HepG2 (cell line): Measurements from ENCODE around the gene DENND10. TPM values are rescaled to one million over a fixed set of nuclear protein-coding genes. Genes with fewer than 3 reads are reported as not detected.

Experiments used
- AGO2 ChIP-seq: fragments of 200-400 bp; formaldehyde crosslinking; optimal IDR thresholded peaks from 2 replicates; pipeline ENCODE3; 2017; ENCODE audit warnings: mild to moderate bottlenecking, low read depth, low read length, moderate library complexity
- HDAC2 ChIP-seq: sonication (generic); formaldehyde crosslinking; IDR thresholded peaks from 2 replicates; pipeline ENCODE4 v1.4.0; 2020; ENCODE audit warnings: missing genetic modification reagents
- IRF2 ChIP-seq: IDR thresholded peaks from 2 replicates; pipeline ENCODE4 v1.6.1; 2018; ENCODE audit warnings: missing genetic modification reagents, missing compliant biosample characterization
- MED1 ChIP-seq: sonication (generic); formaldehyde crosslinking; IDR thresholded peaks from 2 replicates; pipeline ENCODE4 v1.4.0; 2020; ENCODE audit warnings: missing genetic modification reagents
- NCOA1 ChIP-seq: sonication (generic); formaldehyde crosslinking; IDR thresholded peaks from 2 replicates; pipeline ENCODE4 v1.9.0; 2021; ENCODE audit warnings: missing genetic modification reagents
- NR2F2 ChIP-seq: IDR thresholded peaks from 2 replicates; pipeline ENCODE4 v1.6.1; 2012; ENCODE audit warnings: low read depth, inconsistent platforms, borderline replicate concordance
- POLR2G ChIP-seq: fragments of 200-400 bp; formaldehyde crosslinking; IDR thresholded peaks from 2 replicates; pipeline ENCODE4 v1.6.1; 2018; ENCODE audit warnings: mild to moderate bottlenecking, low read depth, low read length, moderate library complexity
- RARA ChIP-seq: IDR thresholded peaks from 2 replicates; pipeline ENCODE4 v1.6.1; 2016; ENCODE audit warnings: missing genetic modification reagents, missing compliant biosample characterization
- SKI ChIP-seq: fragments of 450-650 bp; IDR thresholded peaks from one replicate; pipeline ENCODE4 v1.6.1; 2018; ENCODE audit warnings: mild to moderate bottlenecking; ENCODE audit not compliant: partially characterized antibody
- SPEN ChIP-seq: sonication (generic); formaldehyde crosslinking; IDR thresholded peaks from 2 replicates; pipeline ENCODE4 v1.5.1; 2020; ENCODE audit warnings: low read depth, mild to moderate bottlenecking, missing genetic modification reagents
- TARDBP ChIP-seq: sonication (generic); formaldehyde crosslinking; IDR thresholded peaks from 2 replicates; pipeline ENCODE4 v1.8.0; 2022; ENCODE audit warnings: mild to moderate bottlenecking, missing genetic modification reagents
- U2AF2 ChIP-seq: fragments of 200-400 bp; formaldehyde crosslinking; IDR thresholded peaks from 2 replicates; pipeline ENCODE4 v1.6.1; 2017; ENCODE audit warnings: low read depth, mild to moderate bottlenecking, low read length
- YEATS2 ChIP-seq: sonication (generic); formaldehyde crosslinking; IDR thresholded peaks from 2 replicates; pipeline ENCODE4 v1.4.0; 2020; ENCODE audit warnings: missing genetic modification reagents, borderline replicate concordance
- ZFAT ChIP-seq: sonication (generic); formaldehyde crosslinking; conservative IDR thresholded peaks from 2 replicates; pipeline ENCODE4 v1.8.1; 2023; ENCODE audit warnings: missing genetic modification reagents, inconsistent platforms
- ZNF136 ChIP-seq: sonication (generic); formaldehyde crosslinking; IDR thresholded peaks from 2 replicates; pipeline ENCODE4 v1.8.1; 2022; ENCODE audit warnings: low read depth, mild to moderate bottlenecking, moderate library complexity, missing genetic modification reagents
- ZNF691 ChIP-seq: sonication (generic); formaldehyde crosslinking; IDR thresholded peaks from 2 replicates; pipeline ENCODE4 v1.4.0; 2020; ENCODE audit warnings: missing genetic modification reagents, low read depth, mild to moderate bottlenecking, borderline replicate concordance
- ZNF781 ChIP-seq: sonication (generic); formaldehyde crosslinking; IDR thresholded peaks from 2 replicates; pipeline ENCODE4 v1.5.1; 2020; ENCODE audit warnings: borderline replicate concordance, mild to moderate bottlenecking, missing genetic modification reagents; ENCODE audit errors: not compliant biosample characterization
- ZNF839 ChIP-seq: sonication (generic); formaldehyde crosslinking; IDR thresholded peaks from 2 replicates; pipeline ENCODE4 v1.4.0; 2020; ENCODE audit warnings: missing genetic modification reagents, mild to moderate bottlenecking, borderline replicate concordance
- polyA plus RNA-seq, 8 experiments: library from polyadenylated mRNA; depleted of rRNA in 3 of 8; stranded (reverse) in 7 of 8; unstranded in 1 of 8; fragments of >200 nt; fragmentation: Illumina TruSeq in 4 of 8; extraction: Trizol in 4 of 8; gene quantifications; 2 replicates each; pipeline versions ENCODE4 v1.2.1 to v1.2.3, GENCODE V29; 2011 to 2016; ENCODE audit warnings: low read depth in 4 of 8, missing spikeins in 1 of 8, mixed read lengths in 1 of 8; ENCODE audit not compliant: insufficient read depth in 1 of 8
- total RNA-seq, 5 experiments: library from RNA; depleted of rRNA; stranded (reverse); fragments of >200 nt; fragmentation: Illumina TruSeq; extraction: Trizol; gene quantifications; 2 replicates each; pipeline ENCODE4 v1.2.3, GENCODE V29; 2016; ENCODE audit warnings: low read depth in 1 of 5
- TF ChIP-seq, protein P1 (sequence below): sonication (generic); formaldehyde crosslinking; IDR thresholded peaks from 2 replicates; pipeline ENCODE4 v1.8.0; 2022; ENCODE audit warnings: missing genetic modification reagents, mild to moderate bottlenecking, moderate library complexity, borderline replicate concordance
- TF ChIP-seq, protein P2 (sequence below): fragments of 450-650 bp; IDR thresholded peaks from 2 replicates; pipeline ENCODE4 v1.6.1; 2016
- TF ChIP-seq, protein P3 (sequence below): IDR thresholded peaks from 2 replicates; pipeline ENCODE4 v1.6.1; 2016; ENCODE audit warnings: mild to moderate bottlenecking

The DENND10 gene
- total and polyA plus RNA-seq, 2 of the 13 experiments (the other 11 are each of a cell fraction or from before 2014, with no cell fraction given), result 43.7 to 78.8 TPM

GRCh38 chr10:119113751-119114732 lies 10.1 kb downstream of the DENND10 start (continued):
- TF ChIP-seq NR2F2 (peak; percentile 54; the same call in 1 of the 2 replicates), YEATS2 (CRISPR knock-in tag) (peak; percentile 61; the same call in 1 of the 2 replicates), TARDBP (CRISPR knock-in tag) (peak; percentile 80), ZNF781 (CRISPR knock-in tag) (peak; percentile 11), POLR2G (peak; percentile 65; the same call in 1 of the 2 replicates), ZNF839 (no peak), ZNF691 (CRISPR knock-in tag) (0 out of 2 replicates have a peak, but pooled peaks have one; percentile 56), AGO2 (no peak), U2AF2 (no peak), SKI (peak; percentile 17), RARA (CRISPR knock-in tag) (peak; percentile 88), ZNF136 (no peak), NCOA1 (CRISPR knock-in tag) (peak; percentile 74; the same call in 1 of the 2 replicates), SPEN (CRISPR knock-in tag) (peak; percentile 43; the same call in 1 of the 2 replicates), HDAC2 (CRISPR knock-in tag) (peak; percentile 88), IRF2 (CRISPR knock-in tag) (peak; percentile 90), MED1 (CRISPR knock-in tag) (peak; percentile 97), ZFAT (CRISPR knock-in tag) (no peak)
- TF ChIP-seq, protein P1, sequence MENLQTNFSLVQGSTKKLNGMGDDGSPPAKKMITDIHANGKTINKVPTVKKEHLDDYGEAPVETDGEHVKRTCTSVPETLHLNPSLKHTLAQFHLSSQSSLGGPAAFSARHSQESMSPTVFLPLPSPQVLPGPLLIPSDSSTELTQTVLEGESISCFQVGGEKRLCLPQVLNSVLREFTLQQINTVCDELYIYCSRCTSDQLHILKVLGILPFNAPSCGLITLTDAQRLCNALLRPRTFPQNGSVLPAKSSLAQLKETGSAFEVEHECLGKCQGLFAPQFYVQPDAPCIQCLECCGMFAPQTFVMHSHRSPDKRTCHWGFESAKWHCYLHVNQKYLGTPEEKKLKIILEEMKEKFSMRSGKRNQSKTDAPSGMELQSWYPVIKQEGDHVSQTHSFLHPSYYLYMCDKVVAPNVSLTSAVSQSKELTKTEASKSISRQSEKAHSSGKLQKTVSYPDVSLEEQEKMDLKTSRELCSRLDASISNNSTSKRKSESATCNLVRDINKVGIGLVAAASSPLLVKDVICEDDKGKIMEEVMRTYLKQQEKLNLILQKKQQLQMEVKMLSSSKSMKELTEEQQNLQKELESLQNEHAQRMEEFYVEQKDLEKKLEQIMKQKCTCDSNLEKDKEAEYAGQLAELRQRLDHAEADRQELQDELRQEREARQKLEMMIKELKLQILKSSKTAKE (CRISPR knock-in tag), result peak; percentile 54; the same call in 1 of the 2 replicates
- TF ChIP-seq, protein P2, sequence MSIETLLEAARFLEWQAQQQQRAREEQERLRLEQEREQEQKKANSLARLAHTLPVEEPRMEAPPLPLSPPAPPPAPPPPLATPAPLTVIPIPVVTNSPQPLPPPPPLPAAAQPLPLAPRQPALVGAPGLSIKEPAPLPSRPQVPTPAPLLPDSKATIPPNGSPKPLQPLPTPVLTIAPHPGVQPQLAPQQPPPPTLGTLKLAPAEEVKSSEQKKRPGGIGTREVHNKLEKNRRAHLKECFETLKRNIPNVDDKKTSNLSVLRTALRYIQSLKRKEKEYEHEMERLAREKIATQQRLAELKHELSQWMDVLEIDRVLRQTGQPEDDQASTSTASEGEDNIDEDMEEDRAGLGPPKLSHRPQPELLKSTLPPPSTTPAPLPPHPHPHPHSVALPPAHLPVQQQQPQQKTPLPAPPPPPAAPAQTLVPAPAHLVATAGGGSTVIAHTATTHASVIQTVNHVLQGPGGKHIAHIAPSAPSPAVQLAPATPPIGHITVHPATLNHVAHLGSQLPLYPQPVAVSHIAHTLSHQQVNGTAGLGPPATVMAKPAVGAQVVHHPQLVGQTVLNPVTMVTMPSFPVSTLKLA, result 0 out of 2 replicates have a peak, but pooled peaks have one; percentile 3
- TF ChIP-seq, protein P3, sequence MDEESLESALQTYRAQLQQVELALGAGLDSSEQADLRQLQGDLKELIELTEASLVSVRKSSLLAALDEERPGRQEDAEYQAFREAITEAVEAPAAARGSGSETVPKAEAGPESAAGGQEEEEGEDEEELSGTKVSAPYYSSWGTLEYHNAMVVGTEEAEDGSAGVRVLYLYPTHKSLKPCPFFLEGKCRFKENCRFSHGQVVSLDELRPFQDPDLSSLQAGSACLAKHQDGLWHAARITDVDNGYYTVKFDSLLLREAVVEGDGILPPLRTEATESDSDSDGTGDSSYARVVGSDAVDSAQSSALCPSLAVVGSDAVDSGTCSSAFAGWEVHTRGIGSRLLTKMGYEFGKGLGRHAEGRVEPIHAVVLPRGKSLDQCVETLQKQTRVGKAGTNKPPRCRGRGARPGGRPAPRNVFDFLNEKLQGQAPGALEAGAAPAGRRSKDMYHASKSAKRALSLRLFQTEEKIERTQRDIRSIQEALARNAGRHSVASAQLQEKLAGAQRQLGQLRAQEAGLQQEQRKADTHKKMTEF (CRISPR knock-in tag), result peak; percentile 90
